ENCODE results near the gene CFHR4. TPM values are rescaled to one million over a fixed set of nuclear protein-coding genes. Genes with fewer than 3 reads are reported as not detected.

CFHR4 gene
- total and polyA plus RNA-seq, 2 donors (not counting 3 experiments of a cell fraction or from before 2014, with no cell fraction given): not detected

DNA sequence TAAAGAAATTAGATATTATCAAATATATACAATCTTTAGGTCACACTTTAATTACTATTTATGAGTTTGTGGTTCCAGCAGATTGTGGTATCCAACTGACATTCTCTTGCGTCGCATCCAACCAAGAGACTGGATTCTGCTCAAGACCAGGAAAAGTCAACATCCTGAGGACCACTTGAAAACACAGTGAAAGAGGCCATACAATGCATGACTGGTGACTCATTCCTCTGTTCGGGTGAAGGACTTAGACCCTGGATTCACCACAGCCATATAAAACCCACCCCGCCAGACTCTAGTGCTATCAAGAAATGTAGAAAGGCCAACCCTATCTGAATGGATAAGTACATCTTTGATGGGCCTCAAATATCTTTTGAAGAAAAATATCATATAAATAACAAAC is 14.5 kb upstream of the CFHR4 start:
- DNase-seq (ENCODE audit: low read depth, low spot score) (no peak), FAIRE-seq (no peak)
- Histone ChIP-seq H4K20me1 (replicated peaks; ENCODE audit: control insufficient read depth, extremely low read depth, insufficient read depth, low read length) (no peaks in the 10 kb centered on the region), H3K27ac (ENCODE audit: insufficient read depth, low read depth, low read length) (no peak overlapping the region), H3K9me1 (replicated peaks; ENCODE audit: control insufficient read depth, extremely low read depth, insufficient read depth, low read length) (no peaks in the 10 kb centered on the region), H3K4me3 (replicated peaks in 1 of 3; ENCODE audit: insufficient read depth in 1 of 3, low read depth in 1 of 3, low read length in 3 of 3) (no peak overlapping the region), H3K4me2 (ENCODE audit: insufficient read depth, low read length) (no peak overlapping the region), H2AFZ (ENCODE audit: low read depth, low read length) (no peak overlapping the region), H3K9ac (replicated peaks; ENCODE audit: extremely low read depth, insufficient read depth, low read length) (no peak overlapping the region), H3K27me3 (ENCODE audit: control insufficient read depth in 2 of 2, insufficient read depth in 2 of 2, low read length in 2 of 2) (peaks cover 0 to 3% of the 10 kb centered on the region in 2 experiments), H3K4me1 (ENCODE audit: control insufficient read depth, extremely low read depth, insufficient read depth, low read length) (no peaks in the 10 kb centered on the region), H3K36me3 (ENCODE audit: control insufficient read depth in 2 of 2, extremely low read depth in 1 of 2, insufficient read depth in 2 of 2, low read length in 2 of 2) (no peaks in the 10 kb centered on the region), H3K9me3 (replicated peaks; ENCODE audit: control insufficient read depth, insufficient read depth, low read length) (no peaks in the 10 kb centered on the region), H3K79me2 (ENCODE audit: control insufficient read depth, insufficient read depth, low read length) (no peaks in the 10 kb centered on the region)
- BruUV-seq (replicated peaks): no TSS peak
- TF ChIP-seq JUN (IDR thresholded peaks at IDR 0.05; ENCODE audit: borderline replicate concordance, insufficient read depth, insufficient read length, low read depth): no peak
- TF ChIP-seq, protein P1, sequence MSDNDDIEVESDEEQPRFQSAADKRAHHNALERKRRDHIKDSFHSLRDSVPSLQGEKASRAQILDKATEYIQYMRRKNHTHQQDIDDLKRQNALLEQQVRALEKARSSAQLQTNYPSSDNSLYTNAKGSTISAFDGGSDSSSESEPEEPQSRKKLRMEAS (IDR thresholded peaks at IDR 0.05; ENCODE audit: insufficient read depth, insufficient read length): no peak
- no peak for TF ChIP-seq POLR2AphosphoS5 (IDR thresholded peaks at IDR 0.05; ENCODE audit: insufficient read depth, low read depth, low read length)
- no peak for TF ChIP-seq EZH2 (IDR thresholded peaks at IDR 0.05; ENCODE audit: borderline replicate concordance, low read depth, low read length, severe bottlenecking)
- TF ChIP-seq GATA2 (IDR thresholded peaks at IDR 0.05; ENCODE audit: insufficient read depth, insufficient read length, low read depth, low read length): no peak
- TF ChIP-seq FOS (IDR thresholded peaks at IDR 0.05; ENCODE audit: borderline replicate concordance, insufficient read depth, low read length): no peak
- no peak for TF ChIP-seq POLR2A (IDR thresholded peaks at IDR 0.05; ENCODE audit: low read depth, low read length)
- TF ChIP-seq MYC (IDR thresholded peaks at IDR 0.05; ENCODE audit: low read depth, low read length): no peak
- no peak for TF ChIP-seq CTCF (IDR thresholded peaks at IDR 0.05; ENCODE audit: extremely low read depth in 1 of 2, insufficient read depth in 1 of 2, low read depth in 1 of 2, low read length in 2 of 2)
- dilution Hi-C loops (cut with MboI; ENCODE audit: extremely low pct_ligation_motif_present, low sequenced_read_pairs) (no loop called here), intact Hi-C loops (cut with micrococcal nuclease) (no loop called here)
- CTCF ChIA-PET: no interaction called here
- POLR2A ChIA-PET: no interaction called here
